ENCODE measurements around the gene MFSD1. TPM values are rescaled to one million over a fixed set of nuclear protein-coding genes. Genes with fewer than 3 reads are reported as not detected.

MFSD1 gene
- total RNA-seq, 4 donors from 2014 or later = 52.0 to 152 (median 104) TPM

DNA sequence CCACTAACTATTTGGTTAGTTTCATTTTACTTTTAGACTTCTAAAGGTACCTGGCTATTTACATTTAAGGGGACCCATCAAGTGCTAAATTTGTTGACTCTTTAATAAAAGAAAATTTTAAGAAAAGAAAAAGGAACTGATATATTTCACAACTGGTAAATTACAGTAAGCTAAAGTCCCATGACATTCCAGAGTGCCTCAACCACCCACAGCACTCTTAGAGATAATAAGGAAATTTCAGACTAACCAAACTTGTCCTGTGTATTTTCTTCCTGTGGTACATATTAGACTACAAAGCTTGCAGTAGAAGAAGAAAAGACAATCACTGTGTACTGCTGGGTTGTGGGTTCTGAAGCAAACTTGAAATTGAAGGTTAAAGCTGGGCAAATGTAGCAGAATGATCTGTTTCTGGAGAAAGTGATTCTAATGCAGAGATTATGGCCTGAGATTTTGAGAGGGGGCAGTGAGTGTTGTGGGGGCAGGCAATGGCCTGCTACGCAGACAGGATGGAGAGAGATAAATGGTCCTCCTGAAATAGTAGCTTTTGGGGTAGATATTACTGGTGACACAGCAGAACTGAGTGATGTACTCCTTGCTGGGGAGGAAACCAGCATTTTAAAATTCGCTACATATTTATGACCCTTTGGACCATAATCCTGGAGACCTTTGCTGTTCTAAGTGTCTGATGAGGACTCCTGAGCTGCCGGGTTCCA, 24.5 kb upstream of the MFSD1 start:
- H3K4me1 ChIP-seq = peaks cover 0 to 3% of the 10 kb centered on the region in 2 donors
- H3K9me3 ChIP-seq = no peaks in the 10 kb centered on the region
- no peaks in the 10 kb centered on the region for H3K27me3 ChIP-seq
- H3K36me3 ChIP-seq = no peaks in the 10 kb centered on the region
- intact Hi-C loops (cut with DNase I; ENCODE audit: low total_unique reads) = no loop called here
- H3K4me3 ChIP-seq = no peak overlapping the region
- H3K27ac ChIP-seq = peak overlapping the region in 1 of 2 donors; percentile 53
- no peak for DNase-seq
- TF ChIP-seq, protein P1, sequence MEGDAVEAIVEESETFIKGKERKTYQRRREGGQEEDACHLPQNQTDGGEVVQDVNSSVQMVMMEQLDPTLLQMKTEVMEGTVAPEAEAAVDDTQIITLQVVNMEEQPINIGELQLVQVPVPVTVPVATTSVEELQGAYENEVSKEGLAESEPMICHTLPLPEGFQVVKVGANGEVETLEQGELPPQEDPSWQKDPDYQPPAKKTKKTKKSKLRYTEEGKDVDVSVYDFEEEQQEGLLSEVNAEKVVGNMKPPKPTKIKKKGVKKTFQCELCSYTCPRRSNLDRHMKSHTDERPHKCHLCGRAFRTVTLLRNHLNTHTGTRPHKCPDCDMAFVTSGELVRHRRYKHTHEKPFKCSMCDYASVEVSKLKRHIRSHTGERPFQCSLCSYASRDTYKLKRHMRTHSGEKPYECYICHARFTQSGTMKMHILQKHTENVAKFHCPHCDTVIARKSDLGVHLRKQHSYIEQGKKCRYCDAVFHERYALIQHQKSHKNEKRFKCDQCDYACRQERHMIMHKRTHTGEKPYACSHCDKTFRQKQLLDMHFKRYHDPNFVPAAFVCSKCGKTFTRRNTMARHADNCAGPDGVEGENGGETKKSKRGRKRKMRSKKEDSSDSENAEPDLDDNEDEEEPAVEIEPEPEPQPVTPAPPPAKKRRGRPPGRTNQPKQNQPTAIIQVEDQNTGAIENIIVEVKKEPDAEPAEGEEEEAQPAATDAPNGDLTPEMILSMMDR (IDR thresholded peaks at IDR 0.05) = no peak
- no peak for TF ChIP-seq POLR2A (IDR thresholded peaks at IDR 0.05)

DNA sequence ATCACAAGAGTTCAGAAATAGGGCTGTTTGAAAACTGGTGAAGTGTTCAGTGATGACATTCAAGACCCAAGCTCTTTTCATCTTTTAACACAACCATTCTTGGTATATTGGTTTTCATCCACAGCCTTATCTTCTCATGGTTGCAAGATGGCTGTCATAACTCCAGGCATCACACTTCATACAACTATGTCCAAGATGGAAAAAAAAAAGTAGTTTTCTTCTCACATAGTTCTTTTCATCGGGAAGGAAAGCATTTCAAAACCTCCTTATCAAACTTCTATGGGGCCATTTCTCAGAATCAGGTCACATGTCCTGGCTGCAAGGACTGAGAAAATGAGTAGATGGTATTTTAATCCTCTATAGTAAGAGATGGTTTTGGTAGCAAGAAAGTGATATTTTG, 21.1 kb upstream of the MFSD1 start:
- DNase-seq = no peak

DNA sequence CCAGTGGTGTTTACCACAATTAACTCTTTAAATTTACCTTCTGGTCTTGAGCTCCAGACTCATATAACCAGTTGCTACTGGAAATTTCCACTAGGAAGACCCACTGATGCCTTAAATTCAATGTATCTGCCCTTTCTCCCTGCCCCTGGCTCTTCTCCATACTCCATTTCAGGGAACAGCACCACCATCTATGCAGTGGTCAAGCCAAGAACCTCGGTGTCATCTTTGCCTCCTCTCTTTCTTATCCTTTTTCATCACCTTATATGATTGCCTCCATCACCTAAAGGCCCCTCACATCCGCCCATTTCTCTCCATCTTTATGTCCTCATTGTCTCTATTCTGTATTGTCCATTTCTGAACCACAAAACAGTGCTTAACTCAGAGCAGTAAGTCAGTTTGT, 20.7 kb upstream of the MFSD1 start:
- intact Hi-C loops (cut with DNase I; ENCODE audit: low total_unique reads) = no loop called here
- Histone ChIP-seq H3K27me3 (no peaks in the 10 kb centered on the region), H3K4me1 (no peaks in the 10 kb centered on the region), H3K27ac (no peak overlapping the region), H3K9me3 (no peaks in the 10 kb centered on the region), H3K36me3 (no peaks in the 10 kb centered on the region), H3K4me3 (no peak overlapping the region)
- no peak for DNase-seq
- TF ChIP-seq, protein P1 (IDR thresholded peaks at IDR 0.05) = no peak
- no peak for TF ChIP-seq POLR2A (IDR thresholded peaks at IDR 0.05)

More for the DNA sequence above, 21.1 kb upstream of the MFSD1 start:
- H3K27ac ChIP-seq = no peak overlapping the region
- H3K27me3 ChIP-seq = no peaks in the 10 kb centered on the region
- TF ChIP-seq, protein P1 (IDR thresholded peaks at IDR 0.05) = no peak
- TF ChIP-seq POLR2A (IDR thresholded peaks at IDR 0.05) = no peak
- H3K9me3 ChIP-seq = no peaks in the 10 kb centered on the region
- no peaks in the 10 kb centered on the region for H3K36me3 ChIP-seq
- intact Hi-C loops (cut with DNase I; ENCODE audit: low total_unique reads) = no loop called here
- no peak overlapping the region for H3K4me3 ChIP-seq
- H3K4me1 ChIP-seq = no peaks in the 10 kb centered on the region

- no peak overlapping the region for H3K27ac ChIP-seq
- intact Hi-C loops (cut with DNase I; ENCODE audit: low total_unique reads) = no loop called here
- DNase-seq = no peak
These were observed 20.0 kb upstream of the MFSD1 start for GRCh38 chr3:158781849-158782248.

More at GRCh38 chr3:158781849-158782248, 20.0 kb upstream of the MFSD1 start:
- no peaks in the 10 kb centered on the region for H3K27me3 ChIP-seq
- no peak overlapping the region for H3K4me3 ChIP-seq
- H3K36me3 ChIP-seq = no peaks in the 10 kb centered on the region
- TF ChIP-seq, protein P1 (IDR thresholded peaks at IDR 0.05) = no peak
- no peak for TF ChIP-seq POLR2A (IDR thresholded peaks at IDR 0.05)
- no peaks in the 10 kb centered on the region for H3K9me3 ChIP-seq
- H3K4me1 ChIP-seq = no peaks in the 10 kb centered on the region
